Measurements from ENCODE around the gene CELF4.

CELF4 gene

DNA sequence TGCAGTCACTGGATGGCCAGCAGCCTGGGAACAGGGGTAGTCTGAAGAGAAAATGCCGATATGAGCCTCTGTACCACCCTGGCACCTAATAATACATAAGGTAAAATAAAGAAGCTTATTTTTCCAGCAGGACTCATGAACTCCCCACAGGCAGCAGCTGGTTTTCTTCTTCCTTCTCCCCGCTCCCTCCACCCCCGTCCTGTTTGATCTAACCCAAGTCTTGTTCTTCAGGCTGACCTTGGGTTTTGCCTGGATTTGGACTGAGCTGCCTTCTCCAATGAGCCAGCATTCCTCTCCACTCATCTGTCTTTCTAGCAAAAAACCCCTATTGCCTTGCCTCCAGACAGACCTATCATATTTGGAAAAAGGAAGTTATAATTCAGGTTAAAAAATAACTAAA, 111.8 kb downstream of the CELF4 start:
- H3K4me3 ChIP-seq (ENCODE audit: low read length): no peak overlapping the region
- TF ChIP-seq ZNF274 (IDR thresholded peaks at IDR 0.05; ENCODE audit: low read depth, low read length): no peak

DNA sequence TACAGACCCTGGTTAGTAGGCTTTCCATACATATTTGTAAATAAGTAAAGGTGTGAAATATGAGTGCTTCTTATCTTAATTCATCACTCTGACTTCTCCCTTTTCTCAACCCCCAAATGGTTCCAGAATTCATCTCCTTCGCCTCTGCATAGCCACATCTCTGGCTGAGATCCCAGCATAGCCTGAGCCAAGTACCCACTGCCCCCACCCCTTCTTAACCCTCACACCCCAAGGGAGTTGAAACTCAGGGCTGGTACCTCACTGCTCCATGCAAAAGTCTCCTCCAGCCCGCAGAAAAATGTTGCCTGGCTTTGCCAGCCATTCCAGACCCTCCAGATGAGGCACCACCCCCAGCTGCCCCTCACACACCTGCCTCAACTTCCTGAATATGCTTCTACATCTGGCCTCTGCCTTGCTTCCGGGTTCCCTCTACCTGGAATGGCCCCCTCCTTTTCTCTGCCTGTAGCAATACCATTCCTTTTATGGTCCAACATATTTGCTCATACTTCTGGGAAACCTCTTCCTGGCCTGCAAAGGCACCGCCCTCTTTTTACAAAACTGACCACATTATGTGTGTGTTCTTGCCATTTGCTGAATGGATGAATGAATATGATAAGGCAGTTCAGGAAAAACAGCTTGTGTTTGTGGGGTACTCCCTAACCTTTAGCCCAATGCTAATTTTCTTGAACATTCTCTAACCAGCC, 112.8 kb downstream of the CELF4 start:
- no peak overlapping the region for H3K4me3 ChIP-seq (ENCODE audit: low read length)
- TF ChIP-seq ZNF274 (IDR thresholded peaks at IDR 0.05; ENCODE audit: low read depth, low read length): no peak

DNA sequence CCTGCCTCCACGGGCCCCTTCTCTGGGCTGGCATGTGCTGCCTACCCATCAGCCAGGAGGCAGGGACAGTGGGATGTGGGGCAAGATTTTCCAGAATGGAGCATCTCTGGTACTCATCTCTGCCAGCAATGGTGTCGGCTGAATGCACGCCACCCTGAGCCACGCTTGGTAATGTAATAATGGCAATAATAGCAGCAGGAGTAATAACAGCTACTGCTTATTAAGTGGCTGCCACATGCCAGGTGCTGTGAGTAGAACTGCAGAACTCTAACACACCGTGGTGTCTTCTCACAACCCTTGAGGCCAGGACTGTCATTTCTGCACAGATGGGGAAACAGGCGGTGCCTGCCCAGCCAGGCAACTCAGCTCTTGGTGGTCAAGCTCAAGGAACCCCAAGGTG, 113.6 kb downstream of the CELF4 start:
- TF ChIP-seq ZNF274 (IDR thresholded peaks at IDR 0.05; ENCODE audit: low read depth, low read length): no peak
- H3K4me3 ChIP-seq (ENCODE audit: low read length): no peak overlapping the region

DNA sequence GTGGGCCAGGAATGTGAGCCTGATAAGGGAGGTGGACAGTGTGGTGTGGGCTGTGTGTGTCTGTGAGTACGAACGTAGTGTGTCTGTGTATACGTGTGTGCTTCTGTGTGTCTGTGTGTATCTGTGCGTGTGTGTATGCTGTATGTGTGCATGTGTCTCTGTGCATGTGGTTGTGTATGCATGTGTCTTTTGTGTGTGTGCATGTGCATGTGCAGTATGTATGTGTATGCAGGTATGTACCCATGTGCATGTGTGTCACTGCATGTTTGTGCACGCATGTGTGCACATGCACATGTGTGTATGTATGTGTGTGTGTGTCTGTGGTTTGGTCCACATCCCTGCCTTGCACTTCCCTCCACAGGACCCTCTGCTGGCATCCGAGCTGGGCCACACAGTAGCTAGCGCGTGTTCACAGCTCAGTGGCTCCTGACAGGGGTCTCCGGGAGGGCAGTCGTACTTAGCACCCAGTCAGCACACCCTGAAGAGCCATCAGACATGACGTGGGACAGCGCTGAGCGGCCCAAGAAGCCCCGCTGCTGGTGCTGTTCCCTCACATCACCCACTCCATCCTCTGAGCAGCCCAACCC, 114.3 kb downstream of the CELF4 start:
- TF ChIP-seq ZNF274 (IDR thresholded peaks at IDR 0.05; ENCODE audit: low read depth, low read length): no peak
- H3K4me3 ChIP-seq (ENCODE audit: low read length): no peak overlapping the region

DNA sequence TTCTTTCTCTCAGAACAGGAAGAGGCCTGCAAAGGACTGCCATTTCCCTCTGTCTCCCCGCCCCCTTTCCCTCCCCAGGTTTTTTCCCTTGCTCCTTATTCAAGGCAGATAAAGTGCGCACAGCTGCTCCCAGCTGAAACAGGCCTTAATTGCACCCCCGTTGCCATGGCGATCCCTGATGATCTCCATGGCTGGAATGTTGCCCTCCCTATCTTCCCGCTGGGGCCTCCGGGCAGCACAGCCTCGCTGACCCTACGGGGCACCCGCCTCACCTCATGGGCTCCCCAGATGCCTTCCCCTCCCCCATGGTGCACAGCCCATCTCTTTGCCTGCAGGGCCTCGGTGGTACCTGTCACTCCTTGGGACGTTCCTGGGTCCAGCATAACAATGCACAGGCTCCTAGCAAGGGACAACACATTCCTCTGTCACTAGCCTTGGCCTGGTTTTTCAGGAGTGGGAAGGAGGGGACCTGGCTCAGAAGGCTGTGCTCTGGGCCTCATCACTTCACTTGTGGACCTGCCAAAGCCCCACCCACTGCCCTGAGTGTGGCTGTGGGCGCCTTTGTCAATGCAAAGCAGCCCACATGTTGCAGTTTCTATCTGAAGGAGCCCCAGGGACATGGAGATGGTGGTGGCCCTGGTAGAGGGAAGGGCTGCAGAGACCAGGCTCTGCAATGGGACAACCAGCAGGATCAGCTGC, 115.0 kb downstream of the CELF4 start:
- TF ChIP-seq ZNF274 (IDR thresholded peaks at IDR 0.05; ENCODE audit: low read depth, low read length): no peak
- H3K4me3 ChIP-seq (ENCODE audit: low read length): no peak overlapping the region

DNA sequence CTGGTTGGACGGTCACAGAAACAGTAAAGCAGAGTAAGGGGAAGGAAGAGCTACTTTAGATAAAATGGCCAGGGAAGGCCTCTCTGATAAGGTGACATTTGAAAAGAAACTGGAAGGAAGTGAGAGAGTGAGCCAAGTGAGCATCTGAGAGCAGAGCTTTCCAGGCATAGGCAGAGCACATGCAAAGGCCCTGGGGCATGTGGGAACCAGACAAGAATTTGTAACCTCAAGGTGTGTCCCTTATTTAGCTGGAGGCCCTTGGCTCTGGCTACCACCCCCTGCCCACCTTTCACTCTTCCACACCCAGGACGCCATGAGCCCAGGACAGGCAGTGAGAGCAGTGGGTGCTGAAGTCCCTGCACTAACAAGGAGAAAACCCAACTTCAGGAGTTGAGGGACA, 116.0 kb downstream of the CELF4 start:
- no peak overlapping the region for H3K4me3 ChIP-seq (ENCODE audit: low read length)
- no peak for TF ChIP-seq ZNF274 (IDR thresholded peaks at IDR 0.05; ENCODE audit: low read depth, low read length)

DNA sequence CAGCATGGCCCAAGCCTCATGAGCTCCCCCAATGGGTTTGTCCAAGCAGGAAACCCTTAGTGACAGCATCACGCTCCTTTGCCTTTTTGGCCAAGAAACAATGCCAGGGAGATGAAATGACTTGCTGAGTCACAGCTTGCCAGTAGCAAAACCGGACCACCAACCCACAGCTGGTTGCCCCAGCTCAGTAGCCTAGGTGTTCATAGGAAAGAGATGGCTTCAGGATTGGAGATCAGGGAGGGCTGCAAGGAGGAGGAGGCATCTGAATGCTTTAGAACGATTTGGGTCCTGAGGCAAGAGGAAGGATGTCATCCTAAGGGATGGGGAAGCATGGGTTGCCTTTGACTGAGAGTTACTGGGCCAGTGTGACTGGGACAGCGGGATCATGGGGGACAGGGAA, 116.7 kb downstream of the CELF4 start:
- H3K4me3 ChIP-seq (ENCODE audit: low read length): no peak overlapping the region
- TF ChIP-seq ZNF274 (IDR thresholded peaks at IDR 0.05; ENCODE audit: low read depth, low read length): no peak

DNA sequence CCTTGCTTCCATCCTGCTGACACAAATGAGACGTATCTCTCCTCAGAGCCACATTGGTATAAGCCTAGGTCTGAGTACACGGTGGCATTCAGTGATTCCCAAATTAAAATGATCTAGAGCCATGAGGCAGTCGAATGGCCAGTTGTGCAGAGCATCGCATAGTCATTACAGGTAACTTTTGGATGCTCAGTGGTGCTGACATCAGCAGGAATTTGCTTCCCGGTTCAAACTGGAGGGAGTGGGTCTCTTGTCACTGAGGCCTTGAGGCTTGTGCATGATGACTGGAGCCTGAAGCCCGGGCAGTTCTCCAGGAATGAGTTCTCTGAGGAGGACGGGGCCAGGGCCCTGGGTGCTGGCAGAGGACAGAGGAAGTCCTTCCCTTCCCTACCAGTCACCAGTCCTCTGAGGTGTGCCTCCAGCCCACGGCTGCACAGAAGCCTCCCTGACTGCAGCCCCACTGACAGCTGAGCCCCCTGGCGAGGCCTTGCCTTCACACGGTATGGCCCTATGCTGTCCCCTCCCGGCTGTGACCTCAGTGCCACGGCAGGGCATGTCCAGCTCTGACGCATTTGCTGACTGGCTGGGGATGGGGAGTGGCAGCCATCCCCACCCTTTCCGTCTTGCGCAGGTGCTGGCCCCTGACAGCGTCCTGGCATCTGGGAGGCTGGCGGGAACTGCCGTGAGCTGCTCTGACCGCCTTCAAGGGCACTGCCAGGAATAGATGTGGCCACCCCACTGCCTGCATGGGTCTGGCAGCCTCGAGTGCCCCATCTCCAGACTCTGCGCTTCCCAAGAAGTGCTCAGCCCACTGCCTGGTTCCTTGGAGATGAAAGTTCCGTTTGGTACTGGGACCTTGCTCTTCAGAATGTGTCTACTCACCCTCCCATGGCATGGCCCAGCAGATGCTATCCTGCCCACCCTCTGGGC, 117.4 kb downstream of the CELF4 start:
- TF ChIP-seq ZNF274 (IDR thresholded peaks at IDR 0.05; ENCODE audit: low read depth, low read length): no peak
- no peak overlapping the region for H3K4me3 ChIP-seq (ENCODE audit: low read length)

DNA sequence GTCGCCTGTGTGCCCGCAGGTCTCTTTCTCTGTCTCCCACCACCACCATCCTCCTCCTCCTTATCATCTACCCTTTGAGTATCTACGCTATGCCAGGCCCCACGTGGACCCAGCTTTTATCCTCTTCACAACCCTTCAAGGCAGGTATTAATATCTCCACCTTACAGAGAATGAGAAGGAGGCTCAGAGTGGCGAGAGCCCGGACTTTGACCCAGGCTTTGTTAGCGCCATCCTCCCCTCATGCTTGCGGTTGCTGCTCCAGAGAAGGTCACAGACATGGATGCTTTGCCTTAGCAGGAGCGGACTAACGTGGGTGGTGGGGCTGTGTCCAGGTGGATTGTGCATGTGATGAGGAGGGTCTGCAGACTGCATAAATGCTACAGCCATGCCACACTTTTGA, 119.8 kb downstream of the CELF4 start:
- TF ChIP-seq ZNF274 (IDR thresholded peaks at IDR 0.05; ENCODE audit: low read depth, low read length): no peak
- no peak overlapping the region for H3K4me3 ChIP-seq (ENCODE audit: low read length)

DNA sequence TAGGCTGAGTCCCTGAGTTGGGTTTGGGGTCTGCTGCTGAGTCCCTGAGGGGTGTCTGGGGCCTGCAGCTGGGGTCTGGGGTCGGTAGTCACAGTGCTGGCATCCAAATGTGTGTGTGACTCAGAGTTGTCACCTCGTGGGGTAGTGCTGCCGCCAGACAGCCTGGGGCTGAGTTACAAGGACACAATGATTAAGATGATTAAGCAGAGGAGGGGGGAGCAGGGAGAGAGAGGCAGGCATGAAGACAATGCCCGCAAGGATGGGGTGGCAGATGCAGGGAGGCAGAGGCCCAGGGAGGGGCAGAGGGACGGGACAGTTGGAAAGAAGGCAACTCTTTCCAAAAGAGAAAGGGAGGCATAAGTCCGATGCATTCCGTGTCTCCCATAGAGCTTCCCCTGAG, 120.2 kb downstream of the CELF4 start:
- TF ChIP-seq ZNF274 (IDR thresholded peaks at IDR 0.05; ENCODE audit: low read depth, low read length): no peak
- no peak overlapping the region for H3K4me3 ChIP-seq (ENCODE audit: low read length)

DNA sequence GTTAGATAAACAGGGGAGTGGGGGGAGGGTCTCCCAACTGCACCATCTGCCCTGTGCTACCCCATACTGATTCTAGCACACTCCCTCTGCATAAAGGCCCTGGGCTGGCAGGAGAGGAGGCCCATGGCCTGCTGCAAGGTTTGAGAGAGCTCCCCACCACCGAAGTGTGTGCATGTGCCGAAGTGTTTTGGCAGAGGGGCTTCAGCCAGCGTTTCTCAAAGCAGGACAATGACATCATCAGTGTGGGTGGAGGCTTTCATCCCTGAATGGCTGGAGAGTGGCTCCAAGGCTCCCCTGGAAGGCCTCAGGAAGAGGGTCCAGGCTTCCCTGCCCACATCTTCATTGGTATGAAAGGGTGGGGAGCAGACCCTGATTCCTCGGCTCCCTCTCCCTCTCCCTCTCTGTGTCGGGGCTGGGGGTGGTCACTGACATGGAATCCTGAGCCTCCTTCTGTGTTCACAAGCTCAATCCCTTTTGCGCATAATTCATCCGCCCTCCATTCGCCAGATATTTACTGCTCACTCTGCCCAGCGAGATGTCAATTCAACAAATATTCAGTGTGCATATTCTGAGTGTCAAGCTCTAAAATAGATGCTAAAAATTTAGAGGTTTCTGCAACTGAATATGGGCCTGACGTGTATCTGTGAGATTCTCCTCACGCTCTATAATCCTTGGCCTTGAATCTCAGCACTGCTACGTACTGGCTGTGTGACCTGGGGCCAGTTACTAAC, 122.1 kb downstream of the CELF4 start:
- TF ChIP-seq ZNF274 (IDR thresholded peaks at IDR 0.05; ENCODE audit: low read depth, low read length): no peak
- no peak overlapping the region for H3K4me3 ChIP-seq (ENCODE audit: low read length)

DNA sequence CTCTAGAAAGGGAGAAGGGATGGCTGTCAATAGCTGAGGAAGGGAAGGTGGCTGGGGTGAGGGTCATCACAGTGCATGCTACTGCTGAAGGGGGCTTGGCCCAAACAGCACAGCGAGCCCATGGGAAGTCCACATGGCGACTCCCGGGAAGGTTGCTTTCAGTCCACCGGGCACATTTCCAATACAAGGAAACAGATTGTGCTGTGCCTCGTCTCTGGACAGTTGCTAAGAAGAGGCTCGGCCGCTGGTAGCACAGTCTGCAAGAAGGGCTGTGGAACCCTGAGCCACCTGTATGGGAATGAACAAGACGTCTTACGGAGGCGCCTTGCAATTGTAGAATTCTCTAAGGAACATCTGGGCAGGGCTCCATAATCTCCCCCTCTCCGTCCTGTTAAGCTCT, 123.1 kb downstream of the CELF4 start:
- H3K4me3 ChIP-seq (ENCODE audit: low read length): no peak overlapping the region

DNA sequence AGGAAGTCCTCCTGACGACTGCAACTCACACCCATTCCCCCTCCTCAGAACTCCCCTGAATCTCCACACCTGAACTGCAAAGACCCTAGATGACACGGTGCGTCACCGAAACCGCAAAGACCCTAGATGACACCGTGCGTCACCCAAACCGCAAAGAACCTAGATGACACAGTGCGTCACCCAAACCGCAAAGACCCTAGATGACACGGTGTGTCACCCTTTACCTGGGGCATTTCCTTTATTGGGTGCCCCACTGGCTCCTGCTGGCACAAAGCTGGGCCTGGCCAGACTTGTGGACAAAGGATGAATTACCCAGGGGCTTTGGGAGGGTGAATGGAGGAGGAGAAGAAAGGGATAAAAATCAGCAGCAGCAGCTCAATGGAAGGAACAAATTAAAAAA, 123.8 kb downstream of the CELF4 start:
- H3K4me3 ChIP-seq (ENCODE audit: low read length): no peak overlapping the region
- no peak for TF ChIP-seq ZNF274 (IDR thresholded peaks at IDR 0.05; ENCODE audit: low read depth, low read length)

More for the DNA sequence above, 123.1 kb downstream of the CELF4 start:
- no peak for TF ChIP-seq ZNF274 (IDR thresholded peaks at IDR 0.05; ENCODE audit: low read depth, low read length)

DNA sequence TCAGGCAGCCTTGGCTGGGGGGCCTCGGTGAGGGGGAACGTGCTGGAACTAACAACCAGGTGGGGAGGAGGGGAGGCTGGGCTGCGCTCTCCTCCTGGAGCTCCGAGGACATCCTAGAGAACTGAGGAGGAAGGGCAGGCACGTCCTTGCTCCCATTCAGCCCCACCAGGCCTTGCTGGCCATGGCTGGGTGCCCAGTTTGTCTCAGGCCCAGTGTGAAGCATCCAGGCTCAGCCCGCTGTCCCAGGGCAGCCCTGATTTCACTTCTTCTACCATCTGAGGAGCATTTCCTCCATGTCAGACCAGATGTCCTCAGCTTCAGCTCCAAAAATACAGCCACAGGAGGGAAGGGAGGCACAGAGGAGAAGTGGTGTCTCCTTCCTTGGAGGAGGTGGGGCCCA, 125.4 kb downstream of the CELF4 start:
- H3K4me3 ChIP-seq (ENCODE audit: low read length): no peak overlapping the region
- no peak for TF ChIP-seq ZNF274 (IDR thresholded peaks at IDR 0.05; ENCODE audit: low read depth, low read length)
